HepG2 (cell line): ENCODE measurements around the gene CAMTA1. TPM values are rescaled to one million over a fixed set of nuclear protein-coding genes. Genes with fewer than 3 reads are reported as not detected.

ENCODE experiments used
- ATAC-seq: fragments of 200-7000 bp; cut with Tn5 transposase; 3 replicates; pipeline ENCODE4 v1.9.1; 2020; ENCODE audit warnings: mild to moderate bottlenecking, moderate library complexity
- BruUV-seq: library from RNA; stranded (reverse); fragments of 400-500 nt; replicated peaks from 2 replicates; lab custom pipeline; 2021; lab: Mats Ljungman, UMichigan
- CTCF ChIA-PET: fragments of 300-600 bp; formaldehyde crosslinking; extraction: SDS; loops from one replicate; lab custom pipeline; 2021; ENCODE audit warnings: low total read pairs, inconsistent platforms, low intra/inter-chr PET ratio; lab: Yijun Ruan, JAX
- POLR2A ChIA-PET: fragments of 350-600 bp; sonication (Branson Sonifier 250); formaldehyde crosslinking; loops from one replicate; lab custom pipeline; 2020; ENCODE audit warnings: antibody characterized with exemption, inconsistent platforms; lab: Yijun Ruan, JAX
- DNase-seq: peaks from one replicate; pipeline ENCODE4 v3.0.0-alpha.2; 2015; ENCODE audit warnings: low spot score
- FAIRE-seq: peaks from 3 replicates; lab custom pipeline; 2011; peaks lifted over from hg19 to GRCh38; lab: Jason Lieb, UNC
- H2AFZ ChIP-seq: one replicate; pipeline ENCODE4 v1.6.1; 2011; ENCODE audit warnings: low read length, inconsistent platforms
- H3K27ac ChIP-seq: fragments of 300-600 bp; 3 replicates; pipeline ENCODE4 v1.8.0; 2011; ENCODE audit warnings: mixed run types, mild to moderate bottlenecking, mixed read lengths, low read length, inconsistent platforms; ENCODE audit not compliant: insufficient read depth; ENCODE audit errors: extremely low read length
- H3K27me3 ChIP-seq, 2 experiments: fragments of 200-600 bp in 1 of 2; 2 replicates in 1 of 2; 3 replicates in 1 of 2; pipeline versions ENCODE4 v1.6.0 to v1.8.0; 2011; ENCODE audit warnings: low read length in 2 of 2, mild to moderate bottlenecking in 2 of 2, moderate library complexity in 2 of 2, inconsistent platforms in 1 of 2; ENCODE audit not compliant: insufficient read depth in 2 of 2, control insufficient read depth in 1 of 2
- H3K36me3 ChIP-seq, 2 experiments: fragments of 200-600 bp in 1 of 2; replicated peaks in 1 of 2; 2 replicates in 1 of 2; 3 replicates in 1 of 2; pipeline versions ENCODE4 v1.5.1 to v1.8.0; 2011; ENCODE audit warnings: low read length in 2 of 2, inconsistent platforms in 1 of 2; ENCODE audit not compliant: insufficient read depth in 2 of 2, control insufficient read depth in 1 of 2
- H3K4me1 ChIP-seq: 2 replicates; pipeline ENCODE4 v1.5.1; 2012; ENCODE audit warnings: low read length, inconsistent platforms; ENCODE audit not compliant: insufficient read depth
- H3K4me2 ChIP-seq: 2 replicates; pipeline ENCODE4 v1.6.0; 2011; ENCODE audit warnings: low read depth, low read length, inconsistent platforms
- H3K4me3 ChIP-seq, 3 experiments: fragments of 200-600 bp in 1 of 3; sonication (generic), shearing (Covaris generic) in 1 of 3; replicated peaks in 1 of 3; 2 replicates each; pipeline ENCODE4 v1.5.1; 2011 to 2016; ENCODE audit warnings: low read length in 3 of 3, inconsistent platforms in 2 of 3, low read depth in 2 of 3, mild to moderate bottlenecking in 2 of 3, control low read depth in 1 of 3, mixed read lengths in 1 of 3; ENCODE audit not compliant: insufficient read depth in 1 of 3
- H3K79me2 ChIP-seq: one replicate; pipeline ENCODE4 v1.6.1; 2011; ENCODE audit warnings: low read length, inconsistent platforms; ENCODE audit not compliant: insufficient read depth
- H3K9ac ChIP-seq: 2 replicates; pipeline ENCODE4 v1.6.0; 2011; ENCODE audit warnings: mild to moderate bottlenecking, low read depth, low read length, inconsistent platforms; ENCODE audit not compliant: insufficient read depth
- H3K9me3 ChIP-seq: 2 replicates; pipeline ENCODE4 v1.5.1; 2012; ENCODE audit warnings: mild to moderate bottlenecking, low read length
- H4K20me1 ChIP-seq: 2 replicates; pipeline ENCODE4 v1.6.0; 2011; ENCODE audit warnings: inconsistent platforms, mild to moderate bottlenecking, low read length, moderate library complexity; ENCODE audit not compliant: insufficient read depth
- CENPBD1 ChIP-seq: sonication (generic); formaldehyde crosslinking; IDR thresholded peaks from 2 replicates; pipeline ENCODE4 v1.8.0; 2022; ENCODE audit warnings: missing genetic modification reagents, low read depth, mild to moderate bottlenecking, borderline replicate concordance
- FOSL1 ChIP-seq: sonication (generic); formaldehyde crosslinking; IDR thresholded peaks from 2 replicates; pipeline ENCODE4 v1.9.0; 2021; ENCODE audit warnings: missing genetic modification reagents, borderline replicate concordance
- ZC3H13 ChIP-seq: sonication (generic); formaldehyde crosslinking; IDR thresholded peaks from 2 replicates; pipeline ENCODE4 v1.8.1; 2023; ENCODE audit warnings: mild to moderate bottlenecking, missing genetic modification reagents, moderate library complexity
- ZHX2 ChIP-seq, 2 experiments: sonication (generic) in 1 of 2; formaldehyde crosslinking in 1 of 2; IDR thresholded peaks; 2 replicates each; pipeline versions ENCODE4 v1.6.1 to v1.9.0; 2014 to 2022; ENCODE audit warnings: antibody characterized with exemption in 1 of 2, borderline replicate concordance in 1 of 2, inconsistent platforms in 1 of 2, low read depth in 1 of 2, missing genetic modification reagents in 1 of 2
- ZNF160 ChIP-seq: sonication (generic); formaldehyde crosslinking; IDR thresholded peaks from 2 replicates; pipeline ENCODE4 v1.8.0; 2022; ENCODE audit warnings: mild to moderate bottlenecking, inconsistent platforms, missing genetic modification reagents
- ZNF737 ChIP-seq: sonication (generic); formaldehyde crosslinking; IDR thresholded peaks from 2 replicates; pipeline ENCODE4 v1.5.0; 2020; ENCODE audit warnings: missing genetic modification reagents, mild to moderate bottlenecking, borderline replicate concordance
- WGBS: methylation state at CpG from one replicate; pipeline ENCODE4 v1.1.6; 2017; ENCODE audit warnings: low lambda C conversion rate; 5-methylcytosine and 5-hydroxymethylcytosine counted together
- in situ Hi-C: cut with HindIII; loops from 2 replicates; pipeline ENCODE4 v1.10.0; 2017; ENCODE audit warnings: low pct_unique_long_range_greater_than_20kb; ENCODE audit not compliant: extremely low pct_ligation_motif_present
- intact Hi-C: fragments of 100-400 bp; cut with micrococcal nuclease; formaldehyde crosslinking; loops from one replicate; pipeline ENCODE4 v1.10.0; 2022; ENCODE audit not compliant: unreplicated experiment
- polyA plus RNA-seq, 8 experiments: library from polyadenylated mRNA; depleted of rRNA in 3 of 8; stranded (reverse) in 7 of 8; unstranded in 1 of 8; fragments of >200 nt; fragmentation: Illumina TruSeq in 4 of 8; extraction: Trizol in 4 of 8; gene quantifications; 2 replicates each; pipeline versions ENCODE4 v1.2.1 to v1.2.3, GENCODE V29; 2011 to 2016; ENCODE audit warnings: low read depth in 4 of 8, missing spikeins in 1 of 8, mixed read lengths in 1 of 8; ENCODE audit not compliant: insufficient read depth in 1 of 8
- total RNA-seq, 5 experiments: library from RNA; depleted of rRNA; stranded (reverse); fragments of >200 nt; fragmentation: Illumina TruSeq; extraction: Trizol; gene quantifications; 2 replicates each; pipeline ENCODE4 v1.2.3, GENCODE V29; 2016; ENCODE audit warnings: low read depth in 1 of 5

The CAMTA1 gene
- total and polyA plus RNA-seq, 2 of the 13 experiments (the other 11 are each of a cell fraction or from before 2014, with no cell fraction given) = 25.0 to 36.4 TPM

GRCh38 chr1:7634546-7635240, 849.4 kb downstream of the CAMTA1 start:
- Histone ChIP-seq H3K4me3 (no peak overlapping the region), H3K4me1 (no peaks in the 10 kb centered on the region)
- DNase-seq = no peak
- ATAC-seq = no peak; the same call in 2 of the 3 replicates
- TF ChIP-seq FOSL1 = no peak
- no peak for TF ChIP-seq ZNF737 (CRISPR knock-in tag)
- no peak for TF ChIP-seq ZC3H13 (CRISPR knock-in tag)
- TF ChIP-seq ZNF160 (CRISPR knock-in tag) = no peak
- TF ChIP-seq CENPBD1 (CRISPR knock-in tag) = no peak
- no peak for TF ChIP-seq ZHX2 (IDR thresholded peaks at IDR 0.05; ENCODE audit: low read depth)
- no peak for TF ChIP-seq ZHX2 (CRISPR knock-in tag; IDR thresholded peaks at IDR 0.05; ENCODE audit: borderline replicate concordance)
- TF ChIP-seq, all 625 proteins: peak for 0
- WGBS = 4% methylated on average over 8 of the region's 13 CpGs
- Histone ChIP-seq H2AFZ (no peak overlapping the region), H3K79me2 (no peaks in the 10 kb centered on the region), H3K9ac (no peak overlapping the region), H3K9me3 (no peaks in the 10 kb centered on the region), H3K27me3 (peaks cover 22 to 77% of the 10 kb centered on the region in 2 experiments; a peak in 4 of 5 replicates), H4K20me1 (no peaks in the 10 kb centered on the region), H3K4me2 (no peak overlapping the region), H3K36me3 (no peaks in the 10 kb centered on the region), H3K27ac (no peak overlapping the region)
- no peak for FAIRE-seq
- ChIA-PET CTCF (no interaction called here), POLR2A (no interaction called here)
- BruUV-seq = no TSS peak
- in situ Hi-C loops = loop anchor here (25.0 kb wide), 1 partner anchor 572 kb away; no protein-coding TSS in a partner anchor
- intact Hi-C loops = no loop called here
